K562 (cell line): ENCODE measurements around the gene TNNT1. TPM values are rescaled to one million over a fixed set of nuclear protein-coding genes. Genes with fewer than 3 reads are reported as not detected.

Source experiments
- ARID1B ChIP-seq: fragments of 450-650 bp; IDR thresholded peaks from 2 replicates; pipeline ENCODE4 v1.6.1; 2016; ENCODE audit warnings: antibody characterized with exemption, mild to moderate bottlenecking, inconsistent platforms
- BHLHE40 ChIP-seq: IDR thresholded peaks from 2 replicates; pipeline ENCODE4 v1.6.1; 2011; ENCODE audit warnings: low read length, improper control_type of control experiment
- CHD2 ChIP-seq: IDR thresholded peaks from 2 replicates; pipeline ENCODE4 v1.6.1; 2011; ENCODE audit warnings: low read depth, low read length
- CREB3L1 ChIP-seq: fragments of 450-650 bp; IDR thresholded peaks from 2 replicates; pipeline ENCODE4 v1.6.1; 2014; ENCODE audit warnings: low read depth, mild to moderate bottlenecking, moderate library complexity, borderline replicate concordance
- E2F6 ChIP-seq, 2 experiments: IDR thresholded peaks; 2 replicates each; pipeline ENCODE4 v1.6.1; 2011; ENCODE audit warnings: borderline replicate concordance in 1 of 2, control low read depth in 1 of 2, low read depth in 1 of 2, low read length in 1 of 2, mild to moderate bottlenecking in 1 of 2, mixed read lengths in 1 of 2, moderate library complexity in 1 of 2; ENCODE audit not compliant: insufficient read depth in 1 of 2, insufficient read length in 1 of 2, poor library complexity in 1 of 2, severe bottlenecking in 1 of 2; ENCODE audit errors: extremely low read depth in 1 of 2
- EGR1 ChIP-seq: fragments of 450-650 bp; conservative IDR thresholded peaks from 2 replicates; pipeline ENCODE4 v1.6.1; 2017; ENCODE audit warnings: mild to moderate bottlenecking
- ELF1 ChIP-seq: fragments of 200-800 bp; sonication (Bioruptor generic); IDR thresholded peaks from 2 replicates; pipeline ENCODE4 v1.6.1; 2016; ENCODE audit warnings: missing genetic modification characterization, missing compliant biosample characterization
- EWSR1 ChIP-seq: fragments of 450-650 bp; IDR thresholded peaks from 2 replicates; pipeline ENCODE4 v1.6.1; 2018; ENCODE audit warnings: borderline replicate concordance, mild to moderate bottlenecking, low read depth, moderate library complexity; ENCODE audit not compliant: partially characterized antibody
- GTF2B ChIP-seq: IDR thresholded peaks from 2 replicates; pipeline ENCODE4 v1.6.1; 2011; ENCODE audit not compliant: insufficient read length; ENCODE audit errors: extremely low read depth
- HNRNPLL ChIP-seq: fragments of 200-400 bp; formaldehyde crosslinking; IDR thresholded peaks from 2 replicates; pipeline ENCODE4 v1.6.1; 2017; ENCODE audit warnings: low read length, low read depth, mild to moderate bottlenecking; ENCODE audit not compliant: poor library complexity, severe bottlenecking
- NFE2 ChIP-seq: IDR thresholded peaks from 2 replicates; pipeline ENCODE4 v1.6.1; 2014; ENCODE audit warnings: antibody characterized with exemption, low read depth
- PKNOX1 ChIP-seq: fragments of 450-650 bp; IDR thresholded peaks from 2 replicates; pipeline ENCODE4 v1.6.1; 2016
- RBBP5 ChIP-seq: fragments of 200-600 bp; sonication (generic); IDR thresholded peaks from 2 replicates; pipeline ENCODE4 v1.6.1; 2012; ENCODE audit warnings: borderline replicate concordance, mild to moderate bottlenecking, low read length, control low read depth, inconsistent platforms; ENCODE audit not compliant: insufficient read depth, poor library complexity, severe bottlenecking
- RUNX1 ChIP-seq: sonication (generic); IDR thresholded peaks from 2 replicates; pipeline ENCODE4 v1.6.1; 2016; ENCODE audit warnings: antibody characterized with exemption, low read depth
- SMARCB1 ChIP-seq: IDR thresholded peaks from 2 replicates; pipeline ENCODE4 v1.6.1; 2011; ENCODE audit warnings: improper control_type of control experiment, low read depth; ENCODE audit not compliant: insufficient read length
- ZBTB7A ChIP-seq: IDR thresholded peaks from 2 replicates; pipeline ENCODE4 v1.6.1; 2011; ENCODE audit warnings: low read depth, mild to moderate bottlenecking, low read length, moderate library complexity, borderline replicate concordance; ENCODE audit not compliant: control insufficient read depth
- ZNF282 ChIP-seq: sonication (generic); formaldehyde crosslinking; IDR thresholded peaks from 2 replicates; pipeline ENCODE4 v1.8.1; 2023; ENCODE audit warnings: missing genetic modification reagents
- ZNF655 ChIP-seq: fragments of 250-450 bp; sonication (Bioruptor Pico); IDR thresholded peaks from 2 replicates; pipeline ENCODE4 v1.5.0; 2021
- polyA plus RNA-seq, 8 experiments: library from polyadenylated mRNA; depleted of rRNA in 4 of 8; stranded (reverse) in 5 of 8; unstranded in 3 of 8; fragments of >200 nt; fragmentation: Nextera tagmentation in 2 of 8; fragmentation: Illumina TruSeq in 1 of 8; extraction: Ambion mirVana in 2 of 8; extraction: Trizol in 1 of 8; gene quantifications; 2 replicates each; pipeline versions ENCODE4 v1.2.1 to v1.2.3, GENCODE V29; 2011 to 2014; ENCODE audit warnings: inconsistent platforms in 1 of 8, missing spikeins in 1 of 8
- total RNA-seq, 7 experiments: library from RNA; depleted of rRNA in 6 of 7; stranded (reverse); fragments of >200 nt in 6 of 7; fragmentation: Illumina TruSeq in 2 of 7; extraction: Trizol in 2 of 7; gene quantifications; 2 replicates each; pipeline versions ENCODE4 v1.2.1 to v1.2.3, GENCODE V29; 2011 to 2021; ENCODE audit warnings: low replicate concordance in 1 of 7
- TF ChIP-seq, protein P1 (sequence below): sonication (generic); formaldehyde crosslinking; IDR thresholded peaks from 2 replicates; pipeline ENCODE4 v1.8.0; 2023; ENCODE audit warnings: mild to moderate bottlenecking, missing genetic modification reagents

Gene TNNT1
- total and polyA plus RNA-seq, 9 of the 15 experiments (the other 6 are each of a cell fraction or from before 2014, with no cell fraction given) = 31.8 to 390 (median 227) TPM

GRCh38 chr19:55174425-55175116 lies 25.6 kb upstream of the TNNT1 start (continued):
- TF ChIP-seq PKNOX1 = peak; percentile 34; the same call in 1 of the 2 replicates
- TF ChIP-seq HNRNPLL = peak; percentile 11
- TF ChIP-seq GTF2B = peak; percentile 40
- TF ChIP-seq ZNF655 (CRISPR knock-in tag) = no peak
- TF ChIP-seq RBBP5 = peak; percentile 2
- no peak for TF ChIP-seq RUNX1
- no peak for TF ChIP-seq BHLHE40
- TF ChIP-seq EWSR1 = no peak
- no peak for TF ChIP-seq CREB3L1
- 0 out of 2 replicates have a peak, but pooled peaks have one; percentile 6 for TF ChIP-seq EGR1
- no peak for TF ChIP-seq ELF1 (tag)
- TF ChIP-seq, protein P1, sequence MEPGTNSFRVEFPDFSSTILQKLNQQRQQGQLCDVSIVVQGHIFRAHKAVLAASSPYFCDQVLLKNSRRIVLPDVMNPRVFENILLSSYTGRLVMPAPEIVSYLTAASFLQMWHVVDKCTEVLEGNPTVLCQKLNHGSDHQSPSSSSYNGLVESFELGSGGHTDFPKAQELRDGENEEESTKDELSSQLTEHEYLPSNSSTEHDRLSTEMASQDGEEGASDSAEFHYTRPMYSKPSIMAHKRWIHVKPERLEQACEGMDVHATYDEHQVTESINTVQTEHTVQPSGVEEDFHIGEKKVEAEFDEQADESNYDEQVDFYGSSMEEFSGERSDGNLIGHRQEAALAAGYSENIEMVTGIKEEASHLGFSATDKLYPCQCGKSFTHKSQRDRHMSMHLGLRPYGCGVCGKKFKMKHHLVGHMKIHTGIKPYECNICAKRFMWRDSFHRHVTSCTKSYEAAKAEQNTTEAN = no peak
- TF ChIP-seq SMARCB1 = no peak
- TF ChIP-seq CHD2 = 0 out of 2 replicates have a peak, but pooled peaks have one; percentile 17
- TF ChIP-seq ARID1B = peak; percentile 5; the same call in 1 of the 2 replicates
- no peak for TF ChIP-seq NFE2
- peak; percentile 78 to 98 for TF ChIP-seq E2F6 (IDR thresholded peaks at IDR 0.05; ENCODE audit: borderline replicate concordance in 1 of 2, extremely low read depth in 1 of 2, insufficient read depth in 1 of 2, insufficient read length in 1 of 2, low read depth in 1 of 2, low read length in 1 of 2, poor library complexity in 1 of 2, severe bottlenecking in 1 of 2)
- TF ChIP-seq ZBTB7A = 0 out of 2 replicates have a peak, but pooled peaks have one; percentile 8
- TF ChIP-seq ZNF282 = no peak
